Heart left ventricle (tissue), 16 donors: Measurements from ENCODE around the gene CYTH1. TPM values are rescaled to one million over a fixed set of nuclear protein-coding genes. Genes with fewer than 3 reads are reported as not detected.

Experiments
- ATAC-seq, 4 donors: fragments of 200-7000 bp; cut with Tn5 transposase; one replicate each; pipeline ENCODE4 v1.9.1; 2020 to 2022; ENCODE audit warnings: moderate library complexity in 4 of 4, mild to moderate bottlenecking in 3 of 4, moderate number of reproducible peaks in 1 of 4
- DNase-seq, 5 donors: peaks; one replicate each; pipeline ENCODE4 v3.0.0-alpha.2; 2020
- H3K27ac ChIP-seq, 12 donors: fragments of 200-600 bp; sonication (generic) in 4 of 12; one replicate each; pipeline versions ENCODE4 v1.5.0 to v1.8.0; 2016 to 2022; ENCODE audit warnings: mild to moderate bottlenecking in 2 of 12
- H3K27me3 ChIP-seq, 9 donors: fragments of 200-600 bp; sonication (generic) in 2 of 9; one replicate each; pipeline versions ENCODE4 v1.5.1 to v1.8.0; 2016 to 2022; ENCODE audit warnings: mild to moderate bottlenecking in 3 of 9
- H3K36me3 ChIP-seq, 9 donors: fragments of 200-600 bp; sonication (generic) in 2 of 9; one replicate each; pipeline versions ENCODE4 v1.5.0 to v1.8.0; 2018 to 2022; ENCODE audit warnings: mild to moderate bottlenecking in 2 of 9
- H3K4me1 ChIP-seq, 12 donors: fragments of 200-600 bp; sonication (generic) in 4 of 12; one replicate each; pipeline versions ENCODE4 v1.5.0 to v1.8.0; 2016 to 2022; ENCODE audit warnings: mild to moderate bottlenecking in 3 of 12
- H3K4me3 ChIP-seq, 12 donors: fragments of 200-600 bp; sonication (generic) in 4 of 12; one replicate each; pipeline versions ENCODE4 v1.5.0 to v1.8.0; 2017 to 2022; ENCODE audit warnings: mild to moderate bottlenecking in 9 of 12, moderate library complexity in 4 of 12
- H3K9me3 ChIP-seq, 12 donors: fragments of 200-600 bp; sonication (generic) in 4 of 12; one replicate each; pipeline versions ENCODE4 v1.5.0 to v1.8.0; 2016 to 2022; ENCODE audit warnings: mild to moderate bottlenecking in 1 of 12
- POLR2A ChIP-seq, 2 donors: fragments of 450-650 bp; IDR thresholded peaks; one replicate each; pipeline ENCODE4 v1.6.1; 2017; ENCODE audit warnings: antibody characterized with exemption in 2 of 2, mild to moderate bottlenecking in 2 of 2, moderate library complexity in 2 of 2
- WGBS, 4 donors: extraction: QIAGEN DNeasy Blood & Tissue Kit in 2 of 4; methylation state at CpG; one replicate each; pipeline versions ENCODE4 v1.1.5 to v1.1.7; 2013 to 2018; 5-methylcytosine and 5-hydroxymethylcytosine counted together
- intact Hi-C, 10 donors: fragments of 100-400 bp; cut with DNase I; formaldehyde crosslinking; loops; one replicate each; pipeline versions ENCODE4 v1.11.1 to v1.14.2; 2022
- polyA plus RNA-seq, 2 donors: library from polyadenylated mRNA; stranded (reverse); fragments of 200-250 nt; gene quantifications; one replicate each; pipeline ENCODE4 v1.2.3, GENCODE V29; 2013
- total RNA-seq, 9 donors: library from RNA; depleted of rRNA in 2 of 9; stranded (reverse); fragments of >200 nt in 2 of 9; fragmentation: NEBNext Ultra II Directional in 3 of 9; extraction: Animal tissue kit (Norgen Biotek cat#: 25700) in 3 of 9; gene quantifications; one replicate each; pipeline versions ENCODE4 v1.1.0 to v1.2.4, GENCODE V29; 2016 to 2023
- TF ChIP-seq, protein P1 (sequence below), 12 donors: fragments of 200-600 bp; sonication (generic) in 4 of 12; IDR thresholded peaks; one replicate each; pipeline versions ENCODE4 v1.5.0 to v1.8.0; 2018 to 2022; ENCODE audit warnings: antibody characterized with exemption in 12 of 12, mild to moderate bottlenecking in 5 of 12
- donor health status: ischemic (EF 13 %, LVEDD 7.1; RV severe dilation, severe dysfunction).
- donor health status: healthy with polysubstance abuse.
- donor health status: DM: no; HTN: yes; CAD: no.
- donor health status: DM: no; HTN: no; CAD: no.
- donor health status: ischemic (EF 25% LVEDD 6.9; RV normal size, moderate dysfunction).
- donor health status: ischemic (EF 25% LVEDD 5.7; RV mildly dilated, moderate dysfunction).
- donor health status: healthy.
- donor health status: DM: yes; HTN: yes; CAD: no.
- donor health status: ischemic (EF 35%, LVEDD 5.7; RV mildly dilated, moderate dysfunction).
- donor health status: nonischemic (EF 11% LVEDD 7.7; RV severe dilation, severe dysfunction).
- donor health status: DM: yes; HTN: yes; CAD: no.
- donor health status: PGD.
- donor health status: ischemic (EF 29% LVEDD 5.4; RV normal size, mild dysfunction).
- donor health status: nonischemic (EF 23%, LVEDD 6.1; RV moderate dilation, normal function).

The CYTH1 gene
- total and polyA plus RNA-seq, 11 donors: 20.0 to 59.1 (median 30.9) TPM

GRCh38 chr17:78789149-78789662 is 7.1 kb upstream of the CYTH1 start:
- Histone ChIP-seq H3K36me3 (peaks cover 0 to 12% (median 9%) of the 10 kb centered on the region in 9 donors), H3K27me3 (no peaks in the 10 kb centered on the region), H3K4me1 (peaks cover 0 to 43% (median 30%) of the 10 kb centered on the region in 12 donors), H3K27ac (peak overlapping the region in 10 of 12 donors; percentile 25 to 76 (median 48)), H3K9me3 (no peaks in the 10 kb centered on the region), H3K4me3 (no peak overlapping the region)
- peak; percentile 5 to 37 (median 14) for ATAC-seq
- 65 to 79% (median 72%) methylated on average over 5 of the region's 5 CpGs for WGBS, 4 donors
- intact Hi-C loops: loop anchor here in 1 of 10 donors (10.0 kb wide), 1 partner anchor 74 kb away; no protein-coding TSS in a partner anchor
- TF ChIP-seq, protein P1, sequence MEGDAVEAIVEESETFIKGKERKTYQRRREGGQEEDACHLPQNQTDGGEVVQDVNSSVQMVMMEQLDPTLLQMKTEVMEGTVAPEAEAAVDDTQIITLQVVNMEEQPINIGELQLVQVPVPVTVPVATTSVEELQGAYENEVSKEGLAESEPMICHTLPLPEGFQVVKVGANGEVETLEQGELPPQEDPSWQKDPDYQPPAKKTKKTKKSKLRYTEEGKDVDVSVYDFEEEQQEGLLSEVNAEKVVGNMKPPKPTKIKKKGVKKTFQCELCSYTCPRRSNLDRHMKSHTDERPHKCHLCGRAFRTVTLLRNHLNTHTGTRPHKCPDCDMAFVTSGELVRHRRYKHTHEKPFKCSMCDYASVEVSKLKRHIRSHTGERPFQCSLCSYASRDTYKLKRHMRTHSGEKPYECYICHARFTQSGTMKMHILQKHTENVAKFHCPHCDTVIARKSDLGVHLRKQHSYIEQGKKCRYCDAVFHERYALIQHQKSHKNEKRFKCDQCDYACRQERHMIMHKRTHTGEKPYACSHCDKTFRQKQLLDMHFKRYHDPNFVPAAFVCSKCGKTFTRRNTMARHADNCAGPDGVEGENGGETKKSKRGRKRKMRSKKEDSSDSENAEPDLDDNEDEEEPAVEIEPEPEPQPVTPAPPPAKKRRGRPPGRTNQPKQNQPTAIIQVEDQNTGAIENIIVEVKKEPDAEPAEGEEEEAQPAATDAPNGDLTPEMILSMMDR (IDR thresholded peaks at IDR 0.05): no peak
- TF ChIP-seq POLR2A (IDR thresholded peaks at IDR 0.05): no peak
- DNase-seq: no peak

- WGBS, 4 donors: 89 to 98% (median 93%) methylated on average over 7 of the region's 7 CpGs
- TF ChIP-seq POLR2A (IDR thresholded peaks at IDR 0.05): no peak
- TF ChIP-seq, protein P1 (IDR thresholded peaks at IDR 0.05): no peak
- H3K36me3 ChIP-seq: peaks cover 0 to 6% (median 3%) of the 10 kb centered on the region in 9 donors
- no peaks in the 10 kb centered on the region for H3K9me3 ChIP-seq
- ATAC-seq (no peak), DNase-seq (peak in 1 of 5 donors; percentile 13)
- no peak overlapping the region for H3K4me3 ChIP-seq
- H3K27ac ChIP-seq: peak overlapping the region in 1 of 12 donors; percentile 76
- intact Hi-C loops: loop anchor here in 1 of 10 donors (10.0 kb wide), 1 partner anchor 74 kb away; no protein-coding TSS in a partner anchor
- H3K27me3 ChIP-seq: no peaks in the 10 kb centered on the region
- H3K4me1 ChIP-seq: peaks cover 0 to 48% (median 30%) of the 10 kb centered on the region in 12 donors
Observed at GRCh38 chr17:78788451-78788850, 6.4 kb upstream of the CYTH1 start.

DNA sequence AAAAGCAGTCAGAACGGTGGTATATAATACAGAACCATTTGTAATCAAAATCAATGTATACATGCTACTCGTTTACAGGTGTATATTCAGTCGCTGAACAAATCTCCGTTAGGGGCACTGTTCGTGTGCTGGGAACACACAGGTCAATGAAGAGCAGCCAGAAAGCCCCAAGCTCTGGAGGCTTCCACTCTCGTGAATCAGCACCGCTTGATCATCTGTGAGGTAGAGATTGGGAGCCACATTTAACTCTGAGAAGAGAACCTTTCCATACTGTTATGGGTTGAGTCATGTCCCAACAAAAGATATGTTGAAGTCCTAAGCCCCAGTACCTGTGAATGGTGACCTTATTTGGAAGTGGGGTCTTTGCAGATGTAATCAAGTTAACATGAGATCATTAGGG is 5.4 kb upstream of the CYTH1 start:
- ATAC-seq: no peak
- intact Hi-C loops: loop anchor here in 1 of 10 donors (10.0 kb wide), 1 partner anchor 73 kb away; no protein-coding TSS in a partner anchor
- 88 to 96% (median 92%) methylated on average over 7 of the region's 7 CpGs for WGBS, 4 donors
- Histone ChIP-seq H3K36me3 (no peaks in the 10 kb centered on the region), H3K27me3 (no peaks in the 10 kb centered on the region), H3K9me3 (no peaks in the 10 kb centered on the region), H3K4me3 (no peak overlapping the region), H3K4me1 (peaks cover 0 to 57% (median 36%) of the 10 kb centered on the region in 12 donors), H3K27ac (no peak overlapping the region)
- TF ChIP-seq, protein P1 (IDR thresholded peaks at IDR 0.05): no peak
- no peak for TF ChIP-seq POLR2A (IDR thresholded peaks at IDR 0.05)
- peak in 1 of 5 donors; percentile 3 for DNase-seq

- intact Hi-C loops: loop anchor here in 1 of 10 donors (10.0 kb wide), 1 partner anchor 71 kb away; no protein-coding TSS in a partner anchor
- TF ChIP-seq, protein P1 (IDR thresholded peaks at IDR 0.05): no peak
- no peak for TF ChIP-seq POLR2A (IDR thresholded peaks at IDR 0.05)
- Histone ChIP-seq H3K36me3 (no peaks in the 10 kb centered on the region), H3K27ac (no peak overlapping the region), H3K4me1 (peaks cover 0 to 46% (median 23%) of the 10 kb centered on the region in 12 donors), H3K9me3 (no peaks in the 10 kb centered on the region), H3K27me3 (no peaks in the 10 kb centered on the region), H3K4me3 (no peak overlapping the region)
- ATAC-seq: no peak
- DNase-seq: peak in 1 of 5 donors; percentile 9
- 96 to 100% (median 99%) methylated on average over 1 of the region's 1 CpG for WGBS, 4 donors
Observed at GRCh38 chr17:78785663-78786057, 3.6 kb upstream of the CYTH1 start.
